ENCODE results near the gene PHF2. TPM values are rescaled to one million over a fixed set of nuclear protein-coding genes. Genes with fewer than 3 reads are reported as not detected.

The PHF2 gene
- total and polyA plus RNA-seq, 2 donors (not counting 1 experiment from before 2014, with no cell fraction given) = 11.0 to 28.8 TPM

- Mint-ChIP-seq H3K27ac (no peak overlapping the region), H3K4me3 (no peak overlapping the region), H3K4me1 (peaks cover 27% of the 10 kb centered on the region), H3K27me3 (no peaks in the 10 kb centered on the region), H3K9me3 (ENCODE audit: insufficient read depth) (peaks cover 5% of the 10 kb centered on the region)
- Histone ChIP-seq H3K27ac (ENCODE audit: low read length in 2 of 2) (no peak overlapping the region), H3K9ac (ENCODE audit: low read length) (no peak overlapping the region), H3K9me3 (ENCODE audit: control extremely low read depth in 1 of 3, control insufficient read depth in 2 of 3, insufficient read depth in 1 of 3, low read length in 2 of 3) (peaks cover 0 to 6% (median 0%) of the 10 kb centered on the region in 3 donors), H3K79me2 (ENCODE audit: control insufficient read depth, insufficient read depth, low read length) (peaks cover 70% of the 10 kb centered on the region), H3K4me1 (ENCODE audit: control insufficient read depth in 2 of 2, insufficient read depth in 2 of 2, low read length in 2 of 2) (peaks cover 5 to 8% of the 10 kb centered on the region in 2 donors), H2AFZ (ENCODE audit: insufficient read depth, low read depth, low read length, poor library complexity, severe bottlenecking) (no peak overlapping the region), H3K36me3 (replicated peaks in 1 of 2; ENCODE audit: control extremely low read depth in 1 of 2, control insufficient read depth in 1 of 2, extremely low read depth in 1 of 2, insufficient read depth in 2 of 2, low read length in 1 of 2) (no peaks in the 10 kb centered on the region), H3K27me3 (replicated peaks in 1 of 4; ENCODE audit: control extremely low read depth in 1 of 4, control insufficient read depth in 3 of 4, insufficient read depth in 4 of 4, low read length in 3 of 4) (no peaks in the 10 kb centered on the region), H4K20me1 (ENCODE audit: control insufficient read depth, insufficient read depth, low read length, poor library complexity, severe bottlenecking) (peaks cover 31% of the 10 kb centered on the region), H3K4me2 (replicated peaks; ENCODE audit: low read depth, low read length, poor library complexity, severe bottlenecking) (no peak overlapping the region), H3K4me3 (ENCODE audit: control extremely low read depth in 1 of 5, extremely low read depth in 1 of 5, insufficient read depth in 1 of 5, low read depth in 2 of 5, low read length in 4 of 5) (no peak overlapping the region)
- 100% methylated on average over 1 of the region's 3 CpGs for WGBS (ENCODE audit: insufficient coverage)
- ChIA-PET POLR2A (no interaction called here), CTCF (interaction anchor here (2.8 kb wide), 1 partner anchor 16 kb away, joined by 12 read pairs; no protein-coding TSS in a partner anchor)
- intact Hi-C loops (cut with micrococcal nuclease) = no loop called here
- no peak for DNase-seq
- ATAC-seq (ENCODE audit: low read depth) = no peak
- TF ChIP-seq EZH2 (IDR thresholded peaks at IDR 0.05; ENCODE audit: borderline replicate concordance, insufficient read depth, low read depth, low read length, poor library complexity, severe bottlenecking) = no peak
- TF ChIP-seq CTCF (IDR thresholded peaks at IDR 0.05) = no peak
These were observed 6.2 kb downstream of the PHF2 start for GRCh38 chr9:93582550-93582949.

GRCh38 chr9:93585259-93585658 lies 8.9 kb downstream of the PHF2 start:
- no peak overlapping the region for H3K27ac Mint-ChIP-seq
- DNase-seq = no peak

More at GRCh38 chr9:93585259-93585658, 8.9 kb downstream of the PHF2 start:
- ChIA-PET CTCF (no interaction called here), POLR2A (no interaction called here)
- Histone ChIP-seq H3K4me2 (replicated peaks; ENCODE audit: low read depth, low read length, poor library complexity, severe bottlenecking) (no peak overlapping the region), H4K20me1 (ENCODE audit: control insufficient read depth, insufficient read depth, low read length, poor library complexity, severe bottlenecking) (peaks cover 34% of the 10 kb centered on the region), H3K79me2 (ENCODE audit: control insufficient read depth, insufficient read depth, low read length) (peaks cover 74% of the 10 kb centered on the region), H3K27me3 (replicated peaks in 1 of 4; ENCODE audit: control extremely low read depth in 1 of 4, control insufficient read depth in 3 of 4, insufficient read depth in 4 of 4, low read length in 3 of 4) (no peaks in the 10 kb centered on the region), H3K9ac (ENCODE audit: low read length) (no peak overlapping the region), H3K27ac (ENCODE audit: low read length in 2 of 2) (no peak overlapping the region), H3K4me3 (ENCODE audit: control extremely low read depth in 1 of 5, extremely low read depth in 1 of 5, insufficient read depth in 1 of 5, low read depth in 2 of 5, low read length in 4 of 5) (no peak overlapping the region), H3K4me1 (ENCODE audit: control insufficient read depth in 2 of 2, insufficient read depth in 2 of 2, low read length in 2 of 2) (no peaks in the 10 kb centered on the region), H3K9me3 (ENCODE audit: control extremely low read depth in 1 of 3, control insufficient read depth in 2 of 3, insufficient read depth in 1 of 3, low read length in 2 of 3) (peaks cover 0 to 6% (median 0%) of the 10 kb centered on the region in 3 donors), H2AFZ (ENCODE audit: insufficient read depth, low read depth, low read length, poor library complexity, severe bottlenecking) (no peak overlapping the region), H3K36me3 (replicated peaks in 1 of 2; ENCODE audit: control extremely low read depth in 1 of 2, control insufficient read depth in 1 of 2, extremely low read depth in 1 of 2, insufficient read depth in 2 of 2, low read length in 1 of 2) (no peaks in the 10 kb centered on the region)
- no peak for TF ChIP-seq EZH2 (IDR thresholded peaks at IDR 0.05; ENCODE audit: borderline replicate concordance, insufficient read depth, low read depth, low read length, poor library complexity, severe bottlenecking)
- no peak for TF ChIP-seq CTCF (IDR thresholded peaks at IDR 0.05)
- Mint-ChIP-seq H3K9me3 (ENCODE audit: insufficient read depth) (peaks cover 5% of the 10 kb centered on the region), H3K27me3 (no peaks in the 10 kb centered on the region), H3K4me3 (no peak overlapping the region), H3K4me1 (peaks cover 27% of the 10 kb centered on the region)
- 96% methylated on average over 4 of the region's 4 CpGs for WGBS (ENCODE audit: insufficient coverage)
- no peak for ATAC-seq (ENCODE audit: low read depth)
- intact Hi-C loops (cut with micrococcal nuclease) = no loop called here
